PC-3 (cell line): ENCODE results near the gene SLC6A6. TPM values are rescaled to one million over a fixed set of nuclear protein-coding genes. Genes with fewer than 3 reads are reported as not detected.

ENCODE experiments used
- ATAC-seq: fragments of 200-7000 bp; cut with Tn5 transposase; 2 replicates; pipeline ENCODE4 v1.9.1; 2020; ENCODE audit warnings: mild to moderate bottlenecking, moderate library complexity
- BruUV-seq: library from RNA; stranded (reverse); fragments of 400-500 nt; replicated peaks from 2 replicates; lab custom pipeline; 2021; lab: Mats Ljungman, UMichigan
- CTCF ChIA-PET: fragments of 300-600 bp; sonication (Branson Sonifier 250); formaldehyde crosslinking; loops from one replicate; lab custom pipeline; 2022; ENCODE audit warnings: antibody characterized with exemption; lab: Charles Lee
- POLR2A ChIA-PET: fragments of 300-600 bp; sonication (Branson Sonifier 250); formaldehyde crosslinking; loops from one replicate; lab custom pipeline; 2022; ENCODE audit warnings: antibody characterized with exemption; ENCODE audit not compliant: unreplicated experiment; lab: Charles Lee
- DNase-seq: peaks from one replicate; pipeline ENCODE4 v3.0.0-alpha.2; 2015
- H2AFZ ChIP-seq: fragments of 300-600 bp; sonication (generic); 2 replicates; pipeline ENCODE4 v1.6.0; 2016; ENCODE audit warnings: antibody characterized with exemption, low read length
- H3F3A ChIP-seq: fragments of 300-600 bp; sonication (generic); one replicate; pipeline ENCODE4 v1.6.0; 2017; ENCODE audit warnings: antibody characterized with exemption, low read length, control low read depth, mild to moderate bottlenecking; ENCODE audit not compliant: unreplicated experiment
- H3K27ac ChIP-seq: fragments of 300-600 bp; sonication (generic); 2 replicates; pipeline ENCODE4 v1.5.1; 2016; ENCODE audit warnings: mild to moderate bottlenecking, low read length
- H3K27me3 ChIP-seq: fragments of 300-600 bp; sonication (generic); 2 replicates; pipeline ENCODE4 v1.6.1; 2016; ENCODE audit warnings: low read length, mixed read lengths
- H3K36me3 ChIP-seq: fragments of 300-600 bp; sonication (generic); 2 replicates; pipeline ENCODE4 v1.6.1; 2016; ENCODE audit warnings: low read depth, mixed run types, low read length, mixed read lengths
- H3K4me1 ChIP-seq: fragments of 300-600 bp; sonication (generic); 2 replicates; pipeline ENCODE4 v1.5.1; 2016; ENCODE audit warnings: low read length; ENCODE audit not compliant: insufficient read depth
- H3K4me2 ChIP-seq: fragments of 300-600 bp; sonication (generic); 2 replicates; pipeline ENCODE4 v1.6.0; 2016; ENCODE audit warnings: low read length
- H3K4me3 ChIP-seq: fragments of 300-600 bp; sonication (generic); 2 replicates; pipeline ENCODE4 v1.5.1; 2016; ENCODE audit warnings: mild to moderate bottlenecking, low read length, mixed read lengths
- H3K79me2 ChIP-seq: fragments of 300-600 bp; sonication (generic); 2 replicates; pipeline ENCODE4 v1.6.1; 2017; ENCODE audit warnings: low read length, mixed read lengths
- H3K9ac ChIP-seq: fragments of 300-600 bp; sonication (generic); 2 replicates; pipeline ENCODE4 v1.6.0; 2016; ENCODE audit warnings: mild to moderate bottlenecking, low read length
- H3K9me2 ChIP-seq: fragments of 300-600 bp; sonication (generic); replicated peaks from 2 replicates; pipeline ENCODE4 v1.6.1; 2016; ENCODE audit warnings: mixed run types, low read length, mixed read lengths
- H3K9me3 ChIP-seq: fragments of 300-600 bp; sonication (generic); 2 replicates; pipeline ENCODE4 v1.6.1; 2016; ENCODE audit warnings: low read length, mixed read lengths
- H4K20me1 ChIP-seq: fragments of 300-600 bp; sonication (generic); 2 replicates; pipeline ENCODE4 v1.6.1; 2016; ENCODE audit warnings: low read length, mixed read lengths
- EZH2 ChIP-seq: fragments of 300-600 bp; sonication (generic); IDR thresholded peaks from one replicate; pipeline ENCODE4 v1.6.1; 2017; ENCODE audit warnings: antibody characterized with exemption, mild to moderate bottlenecking, low read length; ENCODE audit not compliant: unreplicated experiment
- EZH2phosphoT487 ChIP-seq: fragments of 300-600 bp; sonication (generic); IDR thresholded peaks from 2 replicates; pipeline ENCODE4 v1.6.1; 2018; ENCODE audit warnings: mild to moderate bottlenecking, antibody characterized with exemption, low read length, borderline replicate concordance
- intact Hi-C: fragments of 100-400 bp; cut with micrococcal nuclease; formaldehyde crosslinking; loops from 2 replicates; pipeline ENCODE4 v1.9.0; 2023
- total RNA-seq: library from RNA; depleted of rRNA; stranded (reverse); fragments of >200 nt; gene quantifications from 2 replicates; pipeline ENCODE4 v1.2.3, GENCODE V29; 2014
- TF ChIP-seq, protein P1 (sequence below): fragments of 300-600 bp; sonication (generic); conservative IDR thresholded peaks from 2 replicates; pipeline ENCODE4 v1.5.1; 2017; ENCODE audit warnings: antibody characterized with exemption, low read depth, mild to moderate bottlenecking, low read length

Gene SLC6A6
- total RNA-seq, 1 experiment from 2014 or later = 28.1 TPM

DNA sequence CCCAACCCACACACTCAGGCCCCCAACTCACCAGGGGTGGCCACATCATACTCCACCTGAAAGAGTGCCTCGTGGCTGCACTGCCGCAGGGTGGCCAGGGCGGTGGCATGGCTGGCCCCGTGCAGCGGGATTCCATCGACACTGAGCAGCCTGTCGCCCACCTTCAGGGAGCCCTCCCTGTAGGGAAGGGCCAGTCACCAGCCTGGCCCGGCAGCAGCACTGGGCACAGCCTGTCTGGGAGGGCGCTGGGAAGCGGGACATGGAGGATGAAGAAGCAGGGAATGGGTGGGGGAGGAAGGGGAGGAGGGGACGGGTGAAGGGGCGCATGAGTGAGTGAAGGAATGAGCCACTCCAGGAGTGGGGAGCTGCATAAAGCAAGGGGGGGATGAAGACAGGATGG is 119.2 kb downstream of the SLC6A6 start:
- POLR2A ChIA-PET = no interaction called here
- no peaks in the 10 kb centered on the region; the same call in 1 of the 2 replicates for H3K27me3 ChIP-seq

DNA sequence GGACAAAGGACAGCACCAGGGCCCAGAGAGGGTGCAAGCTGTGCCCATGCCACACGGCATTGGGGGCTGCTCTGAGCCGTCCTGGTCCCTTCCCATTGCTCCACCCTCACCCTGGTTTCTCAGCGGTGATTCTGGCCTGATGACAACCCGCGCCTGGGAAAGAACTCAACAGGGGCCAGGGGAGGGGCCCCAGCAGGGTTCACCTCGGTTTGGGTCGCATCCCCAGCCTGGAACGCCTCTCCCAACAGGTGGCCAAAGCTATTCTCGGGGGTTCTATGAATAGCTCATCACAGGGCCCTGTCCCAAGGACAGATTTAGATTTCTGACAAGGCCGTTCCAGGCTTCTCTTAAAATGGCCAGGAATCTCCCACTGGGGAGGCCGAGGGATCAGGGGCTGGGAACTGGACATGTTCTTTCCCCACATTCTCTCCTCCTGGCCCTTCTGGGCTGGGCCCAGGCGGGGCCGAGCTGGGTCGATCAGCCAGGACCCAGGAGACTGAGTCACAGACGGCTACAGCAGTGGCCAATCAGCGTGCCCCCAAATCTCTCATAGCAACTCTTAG is 119.8 kb downstream of the SLC6A6 start:
- CTCF ChIA-PET = no interaction called here
- H3K36me3 ChIP-seq = no peaks in the 10 kb centered on the region
- H3K27ac ChIP-seq = no peak overlapping the region
- no peak overlapping the region for H2AFZ ChIP-seq
- TF ChIP-seq, protein P1, sequence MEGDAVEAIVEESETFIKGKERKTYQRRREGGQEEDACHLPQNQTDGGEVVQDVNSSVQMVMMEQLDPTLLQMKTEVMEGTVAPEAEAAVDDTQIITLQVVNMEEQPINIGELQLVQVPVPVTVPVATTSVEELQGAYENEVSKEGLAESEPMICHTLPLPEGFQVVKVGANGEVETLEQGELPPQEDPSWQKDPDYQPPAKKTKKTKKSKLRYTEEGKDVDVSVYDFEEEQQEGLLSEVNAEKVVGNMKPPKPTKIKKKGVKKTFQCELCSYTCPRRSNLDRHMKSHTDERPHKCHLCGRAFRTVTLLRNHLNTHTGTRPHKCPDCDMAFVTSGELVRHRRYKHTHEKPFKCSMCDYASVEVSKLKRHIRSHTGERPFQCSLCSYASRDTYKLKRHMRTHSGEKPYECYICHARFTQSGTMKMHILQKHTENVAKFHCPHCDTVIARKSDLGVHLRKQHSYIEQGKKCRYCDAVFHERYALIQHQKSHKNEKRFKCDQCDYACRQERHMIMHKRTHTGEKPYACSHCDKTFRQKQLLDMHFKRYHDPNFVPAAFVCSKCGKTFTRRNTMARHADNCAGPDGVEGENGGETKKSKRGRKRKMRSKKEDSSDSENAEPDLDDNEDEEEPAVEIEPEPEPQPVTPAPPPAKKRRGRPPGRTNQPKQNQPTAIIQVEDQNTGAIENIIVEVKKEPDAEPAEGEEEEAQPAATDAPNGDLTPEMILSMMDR = no peak
- TF ChIP-seq EZH2 (no peak), EZH2phosphoT487 (no peak)
- no peaks in the 10 kb centered on the region for H4K20me1 ChIP-seq
- H3K4me2 ChIP-seq = no peak overlapping the region
- no peaks in the 10 kb centered on the region for H3K9me2 ChIP-seq
- H3F3A ChIP-seq = no peaks in the 10 kb centered on the region
- no TSS peak for BruUV-seq
- no peak for DNase-seq
- no peak overlapping the region for H3K4me3 ChIP-seq
- no peak overlapping the region for H3K9ac ChIP-seq
- intact Hi-C loops = no loop called here
- no peaks in the 10 kb centered on the region; the same call in 1 of the 2 replicates for H3K27me3 ChIP-seq
- no peaks in the 10 kb centered on the region for H3K9me3 ChIP-seq
- no peaks in the 10 kb centered on the region for H3K79me2 ChIP-seq
- POLR2A ChIA-PET = interaction anchor here (0.6 kb wide), 1 partner anchor 57 kb away, joined by 13 read pairs; no protein-coding TSS in a partner anchor
- no peaks in the 10 kb centered on the region; the same call in 1 of the 2 replicates for H3K4me1 ChIP-seq
- ATAC-seq = no peak

More for the DNA sequence above, 119.2 kb downstream of the SLC6A6 start:
- no peak overlapping the region for H3K4me2 ChIP-seq
- H3F3A ChIP-seq = no peaks in the 10 kb centered on the region
- no peaks in the 10 kb centered on the region for H4K20me1 ChIP-seq
- H3K9me3 ChIP-seq = no peaks in the 10 kb centered on the region
- H3K27ac ChIP-seq = no peak overlapping the region
- ATAC-seq (no peak), DNase-seq (no peak)
- H3K9ac ChIP-seq = no peak overlapping the region
- H2AFZ ChIP-seq = no peak overlapping the region
- H3K9me2 ChIP-seq = no peaks in the 10 kb centered on the region
- no peaks in the 10 kb centered on the region for H3K79me2 ChIP-seq
- no peaks in the 10 kb centered on the region for H3K36me3 ChIP-seq
- intact Hi-C loops = no loop called here
- CTCF ChIA-PET = no interaction called here
- no peak for TF ChIP-seq EZH2
- TF ChIP-seq, protein P1 = no peak
- TF ChIP-seq EZH2phosphoT487 = no peak
- BruUV-seq = no TSS peak
- no peaks in the 10 kb centered on the region; the same call in 1 of the 2 replicates for H3K4me1 ChIP-seq
- H3K4me3 ChIP-seq = no peak overlapping the region

DNA sequence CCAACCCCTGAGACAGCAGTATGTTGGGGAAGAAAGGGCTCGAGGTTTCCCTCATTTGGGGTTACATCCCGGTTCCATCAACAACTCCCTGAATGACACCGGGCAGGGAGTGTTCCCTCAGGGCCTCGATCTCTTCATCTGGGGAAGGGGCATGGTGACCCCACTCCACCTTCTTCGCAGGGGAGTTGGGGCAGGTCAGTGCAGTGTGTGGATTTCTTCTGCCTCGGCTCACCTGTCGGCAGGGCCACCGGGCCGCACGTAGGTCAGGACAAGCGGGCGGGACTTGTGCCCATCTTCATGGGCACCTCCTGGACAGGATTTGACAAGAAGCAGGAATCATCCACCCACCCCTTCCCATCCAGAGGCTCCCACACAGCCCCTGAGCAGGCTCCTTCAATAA is 120.4 kb downstream of the SLC6A6 start:
- no peaks in the 10 kb centered on the region for H3K79me2 ChIP-seq
- intact Hi-C loops = no loop called here
- H3K27me3 ChIP-seq = no peaks in the 10 kb centered on the region; the same call in 1 of the 2 replicates
- CTCF ChIA-PET = no interaction called here
- no peaks in the 10 kb centered on the region for H4K20me1 ChIP-seq
- H2AFZ ChIP-seq = no peak overlapping the region
- DNase-seq = no peak
- no peak overlapping the region for H3K4me2 ChIP-seq
- H3K9me3 ChIP-seq = no peaks in the 10 kb centered on the region
- no peaks in the 10 kb centered on the region; the same call in 1 of the 2 replicates for H3K4me1 ChIP-seq
- no peaks in the 10 kb centered on the region for H3K36me3 ChIP-seq
- H3K9me2 ChIP-seq = no peaks in the 10 kb centered on the region
- POLR2A ChIA-PET = interaction anchor here (0.6 kb wide), 1 partner anchor 56 kb away, joined by 13 read pairs; no protein-coding TSS in a partner anchor
- H3K9ac ChIP-seq = no peak overlapping the region
- ATAC-seq = no peak
- TF ChIP-seq EZH2 (no peak), EZH2phosphoT487 (no peak)
- TF ChIP-seq, protein P1 = no peak
- no peak overlapping the region for H3K27ac ChIP-seq
- BruUV-seq = no TSS peak
- no peak overlapping the region for H3K4me3 ChIP-seq
- H3F3A ChIP-seq = no peaks in the 10 kb centered on the region
